DND-41 (cell line): ENCODE data around the gene TRAF1.

Experiments
- ATAC-seq: fragments of 200-7000 bp; cut with Tn5 transposase; 3 replicates; pipeline ENCODE4 v1.9.1; 2021; ENCODE audit warnings: low read depth; ENCODE audit not compliant: insufficient read depth
- DNase-seq: peaks from one replicate; pipeline ENCODE4 v3.0.0-alpha.2; 2020
- H2AFZ ChIP-seq: 2 replicates; pipeline ENCODE4 v1.6.0; 2012; ENCODE audit warnings: low read depth, low read length
- H3K27ac ChIP-seq: 2 replicates; pipeline ENCODE4 v1.5.1; 2012; ENCODE audit warnings: low read length, inconsistent platforms
- H3K27me3 ChIP-seq: fragments of 200-600 bp; sonication (generic); 2 replicates; pipeline ENCODE4 v1.6.0; 2012; ENCODE audit warnings: low read length, mild to moderate bottlenecking, inconsistent platforms; ENCODE audit not compliant: insufficient read depth, poor library complexity
- H3K36me3 ChIP-seq: 2 replicates; pipeline ENCODE4 v1.5.1; 2012; ENCODE audit warnings: low read length, inconsistent platforms; ENCODE audit not compliant: insufficient read depth
- H3K4me1 ChIP-seq: 2 replicates; pipeline ENCODE4 v1.5.1; 2012; ENCODE audit warnings: mild to moderate bottlenecking, low read length; ENCODE audit not compliant: insufficient read depth
- H3K4me2 ChIP-seq: 2 replicates; pipeline ENCODE4 v1.6.0; 2012; ENCODE audit warnings: mild to moderate bottlenecking, moderate library complexity, low read length, inconsistent platforms; ENCODE audit not compliant: insufficient read depth
- H3K4me3 ChIP-seq, 2 experiments: fragments of 200-600 bp in 1 of 2; shearing (Covaris generic) in 1 of 2; 2 replicates each; pipeline ENCODE4 v1.5.1; 2012 to 2016; ENCODE audit warnings: inconsistent platforms in 2 of 2, low read length in 2 of 2, mild to moderate bottlenecking in 2 of 2, low read depth in 1 of 2, moderate library complexity in 1 of 2
- H3K79me2 ChIP-seq: 2 replicates; pipeline ENCODE4 v1.6.0; 2012; ENCODE audit warnings: low read length, inconsistent platforms; ENCODE audit not compliant: insufficient read depth
- H3K9ac ChIP-seq: 2 replicates; pipeline ENCODE4 v1.6.0; 2012; ENCODE audit warnings: low read depth, mild to moderate bottlenecking, inconsistent platforms, low read length, moderate library complexity
- H3K9me3 ChIP-seq: 2 replicates; pipeline ENCODE4 v1.5.1; 2012; ENCODE audit warnings: low read length, moderate library complexity, mild to moderate bottlenecking, inconsistent platforms; ENCODE audit not compliant: insufficient read depth, severe bottlenecking
- H4K20me1 ChIP-seq: 2 replicates; pipeline ENCODE4 v1.6.0; 2012; ENCODE audit warnings: low read length; ENCODE audit not compliant: insufficient read depth
- CTCF ChIP-seq: IDR thresholded peaks from 2 replicates; pipeline ENCODE4 v1.5.1; 2012; ENCODE audit warnings: borderline replicate concordance, low read length, moderate library complexity, mild to moderate bottlenecking; ENCODE audit not compliant: poor library complexity, severe bottlenecking; ENCODE audit errors: extremely low read depth
- EZH2 ChIP-seq: IDR thresholded peaks from 3 replicates; pipeline ENCODE4 v1.6.1; 2012; ENCODE audit warnings: borderline replicate concordance, low read depth, mild to moderate bottlenecking, moderate library complexity, low read length, inconsistent platforms; ENCODE audit not compliant: severe bottlenecking

Gene TRAF1

DNA sequence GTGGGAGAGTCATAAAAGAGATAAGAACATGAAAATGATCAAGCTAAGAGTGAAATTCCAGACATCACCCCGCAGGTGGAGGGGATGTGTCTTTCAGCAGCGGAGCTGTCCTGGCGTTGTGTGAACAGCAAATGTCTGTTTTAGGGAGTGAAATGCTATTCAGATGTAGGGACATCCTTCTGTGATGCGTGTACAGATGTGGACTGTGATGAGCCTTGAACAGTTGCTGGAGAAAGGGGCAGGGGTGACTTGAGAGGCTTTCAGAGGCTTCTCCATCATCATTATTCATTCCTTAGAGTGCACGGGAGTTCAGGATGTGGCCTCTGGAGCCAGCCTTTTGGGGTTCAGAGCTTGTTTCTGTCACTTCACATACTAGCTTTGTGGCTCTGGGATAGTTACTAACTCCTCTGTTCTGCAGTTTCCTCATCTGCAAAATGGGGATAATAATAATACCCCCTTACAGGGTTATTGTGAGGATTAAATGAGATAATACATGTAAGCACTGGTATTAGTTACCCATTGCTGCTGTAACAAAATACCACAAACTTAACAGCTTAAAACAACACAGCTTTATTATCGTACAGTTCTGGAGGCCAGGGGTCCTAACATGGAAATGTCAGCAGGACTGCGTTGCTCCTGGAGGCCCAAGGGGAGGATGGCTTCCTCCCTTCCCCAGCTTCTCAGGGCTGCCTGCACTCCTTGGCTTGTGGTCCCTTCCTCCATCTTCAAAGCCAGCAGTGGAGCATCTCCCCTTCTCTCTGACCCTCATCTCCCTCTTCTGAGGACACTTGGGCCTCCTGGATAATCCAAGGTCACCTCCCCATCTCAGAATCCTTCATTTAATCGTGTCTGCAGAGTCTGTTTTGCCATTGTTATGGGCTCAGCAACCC, 9.4 kb downstream of the TRAF1 start:
- no peak for TF ChIP-seq EZH2
- no peak for TF ChIP-seq CTCF
- Histone ChIP-seq H3K27ac (no peak overlapping the region), H3K9ac (no peak overlapping the region), H4K20me1 (no peaks in the 10 kb centered on the region), H3K36me3 (no peaks in the 10 kb centered on the region), H2AFZ (no peak overlapping the region), H3K27me3 (no peaks in the 10 kb centered on the region), H3K9me3 (no peaks in the 10 kb centered on the region), H3K4me3 (no peak overlapping the region), H3K4me2 (no peak overlapping the region), H3K4me1 (peaks cover 10% of the 10 kb centered on the region), H3K79me2 (no peaks in the 10 kb centered on the region)
- ATAC-seq (no peak), DNase-seq (no peak)

- H3K27me3 ChIP-seq, result no peaks in the 10 kb centered on the region
- no peaks in the 10 kb centered on the region for H3K9me3 ChIP-seq
- no peaks in the 10 kb centered on the region for H3K36me3 ChIP-seq
- no peak overlapping the region for H3K9ac ChIP-seq
- no peak overlapping the region for H3K4me2 ChIP-seq
- DNase-seq (no peak), ATAC-seq (no peak)
- no peak overlapping the region for H3K27ac ChIP-seq
- no peaks in the 10 kb centered on the region for H3K79me2 ChIP-seq
- no peaks in the 10 kb centered on the region for H4K20me1 ChIP-seq
- TF ChIP-seq CTCF (no peak), EZH2 (no peak)
- H2AFZ ChIP-seq, result no peak overlapping the region
- H3K4me3 ChIP-seq, result no peak overlapping the region
- H3K4me1 ChIP-seq, result peaks cover 10% of the 10 kb centered on the region
Measured at GRCh38 chr9:120916588-120916987, 10.0 kb downstream of the TRAF1 start.

DNA sequence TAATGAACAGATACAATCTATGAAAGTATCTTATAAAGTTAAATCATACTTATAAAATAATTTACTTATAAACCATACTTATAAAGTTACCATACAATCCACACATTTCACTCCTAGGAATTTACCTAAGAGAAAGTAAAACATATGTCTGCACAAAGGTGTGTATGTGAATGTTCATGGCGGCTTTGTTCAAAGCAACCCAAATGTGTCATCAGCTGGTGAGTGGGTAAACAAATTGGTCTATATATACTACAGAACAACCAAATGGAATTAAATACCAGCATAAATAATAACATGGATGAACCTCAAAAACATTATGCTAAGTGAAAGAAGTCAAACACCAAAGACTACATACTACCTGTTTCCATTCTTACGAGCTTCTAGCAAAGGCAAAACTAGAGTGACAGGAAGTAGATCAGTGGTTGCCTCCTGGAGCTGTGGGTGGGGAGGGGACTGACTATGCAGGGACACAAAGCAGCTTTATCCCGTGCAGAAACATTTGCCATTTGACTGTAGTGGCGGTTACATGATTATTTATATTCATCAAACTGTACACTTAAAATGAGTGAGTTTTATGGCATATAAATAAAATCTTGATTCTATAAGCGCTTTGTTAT, 10.6 kb downstream of the TRAF1 start:
- Histone ChIP-seq H3K36me3 (no peaks in the 10 kb centered on the region), H3K79me2 (no peaks in the 10 kb centered on the region), H3K27me3 (no peaks in the 10 kb centered on the region), H3K27ac (no peak overlapping the region), H4K20me1 (no peaks in the 10 kb centered on the region), H3K4me2 (peak overlapping the region; percentile 7; the same call in 1 of the 2 replicates), H3K9ac (no peak overlapping the region), H3K4me1 (peaks cover 10% of the 10 kb centered on the region), H3K9me3 (no peaks in the 10 kb centered on the region), H3K4me3 (no peak overlapping the region), H2AFZ (no peak overlapping the region)
- peak; percentile 56 for DNase-seq
- TF ChIP-seq CTCF (no peak), EZH2 (no peak)
- peak; percentile 89 for ATAC-seq
